GM21423 (cell line): ENCODE data around the gene ABLIM1.

ENCODE experiments used
- ATAC-seq: cut with Tn5 transposase; IDR thresholded peaks from one replicate; pipeline ENCODE4 v1.9.1; 2021; ENCODE audit warnings: mild to moderate bottlenecking, moderate library complexity; ENCODE audit not compliant: unreplicated experiment

ABLIM1 gene

DNA sequence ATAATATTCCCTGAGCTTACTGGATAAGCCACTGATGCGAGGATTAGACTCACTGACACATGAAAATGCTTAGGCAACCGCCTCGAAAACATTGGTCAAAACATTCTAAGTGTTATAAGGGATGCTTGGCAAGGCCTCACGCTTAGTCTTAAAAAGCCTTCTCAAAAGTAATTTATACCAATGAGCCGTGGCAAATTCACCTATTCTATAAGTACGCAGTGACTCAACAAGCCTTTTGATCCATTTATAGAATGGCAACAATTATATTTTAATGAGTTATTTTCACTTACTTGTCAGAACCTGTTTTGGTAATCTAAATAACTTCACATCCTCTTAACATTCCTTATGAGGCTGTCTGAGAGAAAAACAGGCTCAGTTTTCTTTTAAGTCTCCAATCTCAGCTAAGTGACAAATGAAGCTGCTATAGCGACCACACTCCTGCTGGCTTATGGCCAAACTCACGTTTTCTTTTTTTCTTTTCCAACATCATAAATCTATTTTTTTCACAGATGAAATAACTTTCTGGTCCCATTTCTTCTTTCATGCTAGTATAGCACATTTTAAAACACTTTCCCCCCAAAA is 132.6 kb downstream of the ABLIM1 start:
- no peak for ATAC-seq

DNA sequence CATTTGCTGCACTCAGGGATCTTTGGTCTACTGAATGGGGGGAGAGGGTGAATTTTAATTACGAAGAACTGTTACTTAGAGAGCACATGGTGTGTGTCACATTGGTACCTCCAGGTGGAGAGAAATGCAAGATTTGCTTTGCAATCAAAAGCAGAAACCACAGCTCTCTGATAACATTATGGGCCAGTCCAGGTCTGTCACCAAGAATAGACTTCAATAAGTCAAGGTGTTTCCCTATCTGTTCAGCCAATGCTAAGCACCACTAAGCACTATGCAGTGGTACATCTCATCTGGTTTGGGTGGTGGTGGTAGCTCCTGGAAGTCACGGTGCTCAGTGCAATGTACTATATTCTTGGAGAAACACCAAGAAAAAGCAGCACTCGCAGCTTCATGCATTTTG is 134.2 kb downstream of the ABLIM1 start:
- no peak for ATAC-seq

DNA sequence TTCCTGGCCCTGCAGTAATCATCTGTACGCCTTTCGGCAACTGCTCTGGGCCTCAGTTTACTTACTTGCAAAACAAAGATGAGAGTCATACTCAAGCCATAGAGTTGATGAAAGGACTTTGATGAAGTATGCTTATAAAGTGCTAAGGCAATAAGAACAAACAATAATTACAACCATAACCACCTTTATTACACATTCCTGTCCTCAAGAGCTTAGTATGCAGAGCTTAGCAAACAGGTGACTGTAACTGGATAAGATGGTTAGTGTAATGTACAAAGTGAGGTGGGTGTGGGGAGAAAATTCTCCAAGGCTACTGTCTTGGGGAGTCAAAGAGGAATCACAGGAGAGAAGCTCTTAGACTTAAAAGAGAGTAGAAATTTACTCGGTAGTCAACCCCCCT is 136.8 kb downstream of the ABLIM1 start:
- ATAC-seq = no peak

DNA sequence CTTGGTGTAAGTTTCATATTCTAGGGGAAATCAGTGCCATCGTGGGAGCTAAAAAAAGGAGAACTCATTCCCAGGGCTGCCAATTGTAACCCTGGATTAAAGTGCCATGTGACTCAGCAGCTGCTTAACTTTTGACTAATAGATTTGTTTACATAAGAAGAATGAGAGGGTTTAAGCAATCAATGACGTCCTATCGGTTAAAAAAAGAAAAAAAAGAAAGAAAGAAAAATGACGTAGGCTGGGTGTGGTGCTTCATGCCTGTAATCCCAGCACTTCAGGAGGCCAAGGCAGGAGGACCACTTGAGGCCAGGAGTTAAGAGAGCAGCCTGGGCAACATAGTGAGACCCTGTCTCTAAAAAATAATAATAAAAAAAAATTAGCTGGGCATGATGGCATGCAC is 137.6 kb downstream of the ABLIM1 start:
- ATAC-seq = no peak

DNA sequence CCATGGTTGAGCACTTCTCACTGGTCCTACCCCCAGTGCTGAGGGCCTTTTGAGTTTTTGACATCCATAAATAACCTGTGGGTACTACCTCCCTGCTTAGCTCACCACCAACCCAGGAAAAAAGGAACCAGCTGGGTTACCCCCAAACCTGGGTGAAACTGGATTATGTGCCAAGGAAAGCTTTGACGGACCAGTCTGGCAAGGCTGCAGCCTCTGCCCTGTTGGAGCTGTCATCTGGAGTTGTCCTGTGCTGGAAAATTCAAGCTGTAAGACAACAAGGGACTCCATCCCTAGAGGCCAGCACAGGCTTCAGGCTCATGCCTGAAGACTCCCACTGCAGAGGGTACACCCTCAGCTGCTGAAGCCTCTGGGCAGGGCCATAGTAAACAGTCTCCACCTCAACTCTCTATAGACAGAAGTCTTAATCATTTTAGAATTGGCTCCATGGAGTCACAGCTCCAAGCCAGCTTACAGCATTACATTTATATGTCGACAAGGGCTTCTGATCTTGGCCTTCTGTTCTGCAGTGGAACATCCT is 138.2 kb downstream of the ABLIM1 start:
- ATAC-seq = no peak

DNA sequence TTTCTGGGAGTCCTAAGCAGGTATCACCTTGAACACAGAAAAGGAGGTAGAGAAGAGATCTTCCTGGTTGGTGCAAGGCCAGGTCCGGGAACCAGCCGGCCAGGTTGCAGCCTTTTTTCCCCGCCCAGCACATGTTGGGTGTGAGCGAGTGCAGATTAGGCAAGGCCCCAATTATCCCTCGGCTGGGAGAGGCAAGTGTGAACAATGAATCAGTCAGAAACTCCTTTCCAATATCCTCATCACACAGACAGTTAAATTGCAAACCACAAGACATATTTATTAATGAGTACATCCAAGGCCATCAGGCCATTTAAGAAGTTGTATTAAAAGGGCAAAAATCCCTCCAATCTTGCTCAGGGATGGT is 138.8 kb downstream of the ABLIM1 start:
- ATAC-seq = no peak

DNA sequence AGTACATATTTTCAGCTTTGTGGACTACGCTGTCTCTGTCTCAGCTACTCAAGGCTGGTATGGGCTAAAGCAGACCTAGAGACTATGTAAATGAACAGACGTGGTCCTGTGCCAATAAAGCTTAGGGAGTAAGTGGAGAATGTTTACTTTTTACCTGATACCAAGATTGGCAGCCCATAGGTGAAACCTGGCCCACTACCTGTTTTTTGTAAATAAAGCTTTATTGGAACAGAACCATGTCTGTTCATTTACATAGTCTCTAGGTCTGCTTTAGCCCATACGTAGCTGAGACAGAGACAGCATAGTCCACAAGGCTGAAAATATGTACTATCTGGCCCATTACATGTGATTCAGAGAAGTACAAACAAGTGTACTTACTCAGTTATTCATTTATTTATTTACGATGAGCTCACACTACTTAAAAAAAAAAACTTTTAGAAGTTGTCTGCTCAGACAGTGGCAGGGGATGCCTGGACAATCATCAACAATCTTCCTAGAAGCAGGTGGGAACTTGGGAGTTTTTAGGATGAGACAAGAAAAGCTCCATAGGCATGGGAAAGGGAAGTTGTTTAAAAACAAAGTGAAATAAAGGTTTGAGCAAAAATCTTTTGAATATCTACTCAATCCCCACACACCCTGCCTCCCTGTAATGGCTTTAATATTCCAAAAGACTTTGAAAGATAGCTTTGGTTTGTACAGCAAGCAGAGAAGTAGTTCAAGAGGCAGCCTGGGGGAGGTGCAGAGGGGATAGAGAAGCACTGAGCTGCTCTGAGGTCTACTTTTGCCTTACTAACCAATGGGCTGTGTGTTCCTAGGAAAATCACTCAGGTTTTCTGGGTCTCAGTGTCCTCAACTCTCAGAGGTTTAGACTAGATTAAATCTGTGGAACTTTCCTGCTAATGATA is 139.4 kb downstream of the ABLIM1 start:
- no peak for ATAC-seq

DNA sequence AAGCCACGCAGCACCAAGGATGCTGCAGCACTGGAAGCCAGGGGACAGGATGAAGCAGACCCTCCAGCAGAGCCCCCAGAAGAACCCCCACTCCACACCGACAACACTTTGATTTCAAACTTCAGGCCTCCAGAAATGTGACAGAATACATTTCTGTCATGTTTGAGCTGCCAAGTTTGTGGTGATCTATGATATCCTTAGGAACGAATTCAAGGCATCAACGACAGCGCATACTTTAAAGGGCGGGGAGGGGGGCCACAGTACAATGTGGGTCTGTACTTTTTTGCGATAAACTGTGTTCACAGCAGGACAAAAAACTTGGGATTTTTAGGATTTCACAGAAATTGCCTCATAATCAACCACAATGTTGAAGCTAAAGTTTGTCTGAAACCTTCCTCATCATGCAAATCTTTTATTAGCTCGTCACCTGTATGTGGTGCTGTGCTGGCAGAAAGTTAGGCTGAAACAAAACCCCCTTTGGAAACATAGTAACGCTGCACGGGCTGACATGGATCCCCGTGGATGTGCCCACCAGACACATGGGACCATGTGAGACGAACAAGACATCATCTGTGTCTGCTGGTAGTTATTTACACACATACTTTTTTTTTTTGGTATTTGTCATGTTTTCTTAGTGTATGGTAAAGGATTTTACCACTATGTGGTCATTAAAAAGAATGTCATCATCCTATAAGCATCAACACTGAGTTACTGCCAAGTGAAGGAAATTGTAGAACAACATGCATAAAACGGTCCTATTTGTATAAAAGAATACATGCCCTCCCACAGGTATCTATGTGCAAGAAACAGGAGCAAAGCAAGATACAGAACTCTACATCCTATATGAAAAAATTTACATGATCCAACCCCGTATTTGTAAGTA is 140.5 kb downstream of the ABLIM1 start:
- ATAC-seq = no peak

DNA sequence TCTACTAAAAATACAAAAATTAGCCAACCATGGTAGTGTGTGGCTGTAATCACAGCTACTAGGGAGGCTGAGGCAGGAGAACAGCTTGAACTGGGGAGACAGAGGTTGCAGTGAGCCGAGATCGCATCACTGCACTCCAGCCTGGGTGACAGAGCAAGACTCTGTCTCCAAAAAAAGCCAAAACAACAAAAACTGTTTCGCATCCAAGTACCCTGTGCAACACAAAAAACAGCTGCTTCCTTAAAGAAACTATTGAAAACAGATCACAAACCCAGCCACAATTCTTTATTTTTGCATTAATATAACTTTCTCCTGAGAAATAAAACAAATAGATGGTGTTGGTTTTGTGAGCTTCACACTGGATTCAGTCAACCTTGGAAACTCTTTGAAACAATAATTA is 141.7 kb downstream of the ABLIM1 start:
- no peak for ATAC-seq

DNA sequence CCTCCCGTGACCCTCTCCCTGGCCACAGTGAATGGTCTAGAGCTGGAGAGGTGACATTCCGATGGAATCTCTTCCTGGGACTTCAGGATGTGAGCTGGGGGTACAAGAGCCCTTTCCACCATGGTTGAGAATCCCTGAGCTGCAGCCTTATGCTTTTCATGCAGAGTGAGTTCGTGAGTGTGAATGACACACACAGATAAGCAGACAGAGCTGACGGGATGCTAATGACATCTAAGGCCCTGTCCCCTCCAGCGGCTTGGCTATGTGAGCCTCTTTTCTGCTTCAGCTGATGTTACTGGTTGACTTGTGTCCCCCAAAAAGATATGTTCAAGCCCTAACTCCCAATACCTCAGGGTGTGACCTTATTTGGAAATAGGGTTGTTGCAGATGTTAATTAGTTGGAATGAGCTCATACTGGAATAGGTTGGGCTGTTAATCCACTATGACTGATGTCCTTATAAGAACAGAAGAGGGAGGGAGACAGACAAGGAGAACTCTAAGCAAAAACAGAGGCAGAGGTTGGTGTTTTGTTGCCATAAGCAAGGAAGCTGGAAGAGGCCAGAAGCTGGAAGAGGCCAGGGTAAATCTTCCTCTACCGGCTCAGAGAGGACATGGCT is 142.7 kb downstream of the ABLIM1 start:
- no peak for ATAC-seq

DNA sequence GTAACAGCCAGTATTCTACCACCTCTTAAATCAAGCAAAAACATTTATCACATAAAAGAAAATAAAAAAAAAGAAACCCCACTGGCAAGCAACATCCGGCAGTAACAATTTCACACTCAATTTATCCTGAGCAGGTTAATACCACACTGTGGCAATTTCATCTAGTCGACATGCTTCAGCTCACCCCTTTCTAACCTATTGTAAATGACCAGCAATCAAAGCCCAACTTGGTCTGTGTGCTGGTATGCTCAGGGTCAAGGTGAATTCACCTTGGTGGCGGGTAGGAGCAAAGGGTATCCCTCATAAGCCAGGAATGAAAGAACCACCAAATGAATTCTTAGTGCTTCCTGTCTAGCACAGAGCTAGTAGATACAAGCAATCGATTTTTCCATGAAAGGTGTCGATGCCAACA is 144.7 kb downstream of the ABLIM1 start:
- ATAC-seq = no peak

DNA sequence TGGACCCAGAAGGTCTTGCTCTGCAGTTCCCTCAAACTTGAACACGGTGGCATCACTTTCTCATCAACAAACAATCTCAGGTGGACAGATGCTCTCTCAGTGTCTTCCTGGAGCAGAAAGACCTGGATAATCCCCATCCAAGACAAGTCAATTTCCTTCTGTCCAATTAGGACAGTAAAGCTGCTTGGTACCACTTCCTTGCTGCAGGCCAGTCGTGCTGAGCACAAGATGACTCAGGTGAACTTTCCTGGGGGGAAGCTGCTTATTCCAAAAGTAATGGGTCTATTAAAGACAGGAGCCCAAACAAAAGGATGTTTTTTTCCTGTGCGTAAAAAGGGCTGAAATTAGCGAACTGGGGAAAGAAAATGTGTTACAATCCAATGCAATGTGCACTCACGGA is 146.2 kb downstream of the ABLIM1 start:
- ATAC-seq = no peak

DNA sequence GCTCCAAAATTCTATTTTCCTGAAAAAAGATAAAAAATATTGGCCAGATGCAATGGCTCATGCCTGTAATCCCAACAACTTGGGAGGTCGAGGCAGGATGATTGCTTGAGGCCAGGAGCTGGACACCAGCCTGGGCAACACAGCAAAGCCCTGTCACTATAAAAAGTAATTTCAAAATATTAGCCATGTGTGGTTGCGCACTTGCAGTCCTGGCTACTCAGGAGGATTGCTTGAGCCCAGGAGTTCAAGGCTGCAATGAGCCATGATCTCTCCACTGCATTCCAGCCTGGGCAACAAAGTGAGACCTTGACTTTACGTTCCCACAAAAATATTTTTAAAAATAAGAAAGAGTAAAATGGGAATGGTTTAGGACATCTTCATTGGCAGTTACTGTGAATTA is 149.7 kb downstream of the ABLIM1 start:
- ATAC-seq = no peak

DNA sequence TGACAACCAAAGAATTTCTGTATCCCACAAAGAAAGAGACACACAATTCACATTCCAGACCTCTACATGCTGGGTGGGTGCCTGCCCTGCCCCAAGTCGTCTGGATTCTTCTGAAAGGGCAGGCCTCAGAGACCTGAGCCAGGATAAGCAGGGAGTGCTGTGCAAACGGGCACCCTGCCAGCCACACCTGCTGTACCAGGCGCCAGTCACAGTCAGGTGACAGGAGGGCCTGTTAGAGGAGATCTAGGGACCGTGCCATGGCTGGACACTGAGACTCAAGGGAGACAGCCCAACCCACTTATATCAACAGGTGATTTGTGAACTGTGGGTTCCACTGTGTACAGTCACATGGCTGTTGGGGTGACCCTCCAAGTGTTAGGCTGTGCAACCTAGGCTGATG is 150.6 kb downstream of the ABLIM1 start:
- ATAC-seq = no peak

DNA sequence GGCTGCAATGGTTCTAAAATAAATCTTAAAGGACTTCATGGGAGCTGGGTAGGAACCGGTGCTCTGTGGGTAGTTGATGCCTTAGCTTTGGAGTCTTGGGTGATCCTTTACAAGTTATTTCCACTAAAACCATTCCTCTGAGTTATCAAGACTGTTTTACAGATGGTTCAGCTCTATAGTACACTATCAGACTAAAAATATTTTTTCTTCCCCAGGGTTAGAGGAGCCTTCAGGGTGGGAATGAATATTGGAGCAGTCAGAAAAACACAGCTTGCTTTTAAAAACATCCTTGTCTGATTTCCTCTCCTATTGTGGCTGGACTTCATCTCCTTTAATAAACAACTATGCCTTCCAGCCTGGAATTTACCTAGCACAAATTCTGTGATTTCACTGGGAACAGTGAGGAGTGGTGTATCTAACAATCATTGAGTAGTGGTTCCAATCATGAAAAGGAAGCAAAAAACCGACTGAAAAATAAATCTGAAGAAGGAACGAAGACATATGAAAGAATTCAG is 151.1 kb downstream of the ABLIM1 start:
- no peak for ATAC-seq

DNA sequence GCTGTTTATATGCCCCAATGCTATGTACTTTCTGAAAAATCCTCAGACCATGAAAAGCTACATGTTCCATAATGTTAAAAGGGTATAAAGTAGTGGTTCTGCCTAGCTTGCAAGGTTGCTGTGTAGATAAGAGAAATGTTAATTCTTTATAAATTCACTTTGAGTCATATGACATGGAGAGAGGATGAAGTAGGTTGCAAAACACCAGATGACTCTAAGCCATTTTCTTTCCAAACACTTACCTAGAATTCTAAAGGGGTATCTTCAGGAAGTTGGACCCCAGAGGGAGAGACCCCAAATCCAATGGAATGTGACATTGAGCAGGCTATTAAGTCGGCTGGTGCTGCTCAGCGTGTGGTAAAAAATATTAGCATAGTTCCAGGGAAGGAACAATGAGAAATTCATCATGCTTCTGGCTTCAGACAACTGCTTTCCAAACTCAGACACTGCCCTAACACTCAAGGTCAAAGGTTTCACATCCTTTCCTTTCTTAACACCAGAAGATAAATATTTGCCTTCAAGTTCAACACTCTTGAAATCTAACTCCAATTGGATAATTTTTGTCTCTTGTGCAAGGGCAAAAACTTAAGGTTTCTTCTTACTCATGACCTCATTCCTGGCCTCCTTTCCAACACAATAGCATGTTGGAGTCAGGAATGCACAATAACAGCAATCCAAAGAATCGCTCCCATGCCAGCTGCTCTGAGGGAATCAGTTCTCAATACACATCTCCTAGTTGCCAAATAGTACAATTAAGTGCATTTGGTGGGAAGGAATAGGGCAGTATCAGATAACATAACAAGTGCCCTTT is 153.1 kb downstream of the ABLIM1 start:
- no peak for ATAC-seq

DNA sequence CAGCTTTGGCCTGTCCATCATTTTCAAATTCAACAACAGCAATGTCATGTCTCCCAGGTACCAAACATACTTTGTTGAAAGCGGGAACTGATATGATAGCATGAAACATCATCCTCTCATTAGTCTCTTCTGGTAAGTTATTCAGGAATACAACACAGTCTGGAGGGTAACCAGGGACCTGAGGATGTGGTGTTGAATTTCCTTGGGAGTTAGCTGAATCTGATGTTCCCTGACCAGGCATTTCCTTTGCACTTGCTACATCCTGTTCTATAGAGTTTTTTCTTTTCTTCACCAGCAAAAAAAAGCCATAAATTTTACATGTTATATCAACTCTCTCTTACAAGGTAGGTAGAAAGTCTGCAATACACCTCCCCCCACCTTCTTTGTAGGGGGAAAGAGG is 156.0 kb downstream of the ABLIM1 start:
- ATAC-seq = no peak

DNA sequence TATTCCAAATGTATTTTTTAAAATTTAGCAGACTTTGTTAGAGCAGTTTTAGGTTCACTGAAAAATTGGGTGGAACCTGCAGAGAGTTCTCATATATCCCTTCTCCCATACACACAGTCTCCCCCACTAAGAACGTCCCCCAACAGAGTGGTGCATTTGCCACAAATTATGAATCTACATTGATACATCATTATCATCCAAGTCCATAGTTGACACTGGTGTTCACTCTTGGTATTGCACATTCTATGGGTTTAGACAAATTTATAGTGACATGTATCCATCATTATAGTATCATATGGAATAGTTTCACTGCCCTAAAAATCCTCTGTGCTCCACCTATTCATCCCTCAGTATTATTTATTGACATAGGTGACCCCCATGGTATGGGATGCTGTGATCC is 156.4 kb downstream of the ABLIM1 start:
- ATAC-seq = no peak

DNA sequence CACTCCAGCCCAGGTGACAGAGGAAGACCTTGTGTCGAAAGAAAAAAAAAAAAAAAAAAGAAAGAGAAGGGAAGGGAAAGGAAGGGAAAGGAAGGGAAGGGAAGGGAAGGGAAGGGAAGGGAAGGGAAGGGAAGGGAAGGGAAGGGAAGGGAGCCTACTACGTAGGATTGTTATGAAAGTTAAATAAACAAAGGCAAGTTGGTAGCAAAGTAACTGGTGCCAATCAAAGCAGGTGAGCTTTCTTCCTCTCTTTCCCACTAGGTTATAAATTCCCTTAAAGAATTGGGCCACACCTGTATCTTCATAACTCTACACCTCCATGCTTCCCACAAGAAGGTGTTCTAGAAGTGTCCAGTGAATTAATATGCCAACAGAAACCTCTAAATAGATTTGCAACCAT is 157.4 kb downstream of the ABLIM1 start:
- no peak for ATAC-seq

DNA sequence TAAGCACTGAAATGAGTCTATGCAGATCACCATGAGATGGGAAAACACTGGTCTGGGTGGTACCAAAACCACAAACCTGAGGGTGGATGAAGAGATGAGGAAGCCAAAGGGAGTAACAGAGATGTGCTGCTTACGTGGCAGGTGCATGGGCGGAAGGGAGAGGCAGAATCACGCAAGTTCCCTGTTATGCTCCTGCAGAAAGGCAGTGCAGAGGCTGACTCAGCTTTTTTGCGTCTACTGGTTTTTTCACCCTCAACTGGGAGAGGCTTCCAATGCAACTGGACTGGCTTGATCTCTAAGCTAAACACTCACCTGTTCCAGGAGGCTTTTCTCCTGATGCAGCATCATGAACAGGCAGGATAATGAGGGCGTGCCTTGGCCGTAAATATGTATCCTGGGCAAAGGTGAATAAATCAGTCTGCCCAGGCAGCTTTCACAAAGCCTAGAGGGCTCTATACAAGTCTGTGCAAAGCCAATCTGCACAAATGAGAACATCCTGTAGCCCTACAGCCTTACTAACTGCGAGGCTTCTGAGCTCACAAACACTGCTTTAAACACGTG is 158.4 kb downstream of the ABLIM1 start:
- ATAC-seq = peak; percentile 26
